ENCODE data around the gene ADIPOR2. TPM values are rescaled to one million over a fixed set of nuclear protein-coding genes. Genes with fewer than 3 reads are reported as not detected.

ADIPOR2 gene
- total and polyA plus RNA-seq, 4 donors: 26.6 to 68.3 (median 41.7) TPM

DNA sequence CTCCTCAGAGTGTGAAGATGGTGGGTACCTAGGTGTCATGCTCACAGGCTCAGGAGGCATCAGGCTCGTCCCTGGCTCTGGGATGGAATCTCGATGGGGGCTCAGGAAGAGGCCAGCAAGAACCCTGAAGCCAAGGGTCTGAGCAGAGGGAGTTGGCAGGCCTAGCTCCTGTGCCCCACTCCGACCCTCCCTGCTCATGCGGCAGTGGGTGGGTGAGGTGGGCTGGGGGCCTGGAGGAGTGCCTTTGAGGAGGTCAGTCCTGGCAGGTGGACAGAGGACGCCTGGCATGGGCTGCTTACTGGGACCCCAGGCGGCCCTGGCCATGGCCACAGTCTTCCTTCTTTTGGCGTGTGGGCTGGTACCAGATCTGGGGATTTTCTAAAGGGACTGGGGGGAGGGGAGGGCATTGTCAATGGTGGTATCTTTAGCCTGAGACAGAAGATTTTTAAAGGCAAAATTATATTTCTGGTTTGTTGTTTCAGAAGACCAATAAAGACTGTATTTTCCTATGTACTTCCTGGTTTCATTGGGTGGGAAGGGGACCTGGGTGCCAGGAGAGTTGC is 145.5 kb downstream of the ADIPOR2 start:
- H3K27ac ChIP-seq (ENCODE audit: low read depth in 1 of 2, low read length in 2 of 2): no peak overlapping the region
- H3K4me1 ChIP-seq (ENCODE audit: control insufficient read depth in 4 of 4, insufficient read depth in 4 of 4, low read length in 3 of 4): no peaks in the 10 kb centered on the region
- H3K36me3 ChIP-seq (ENCODE audit: control insufficient read depth in 4 of 4, insufficient read depth in 3 of 4, low read depth in 1 of 4, low read length in 3 of 4): no peaks in the 10 kb centered on the region
- H3K9me3 ChIP-seq (ENCODE audit: control insufficient read depth in 4 of 4, low read length in 3 of 4): no peaks in the 10 kb centered on the region
- no peak overlapping the region for H3K9ac ChIP-seq (ENCODE audit: low read depth in 1 of 2, low read length in 2 of 2)
- no peak for DNase-seq (ENCODE audit: low spot score)
- H3K4me3 ChIP-seq (ENCODE audit: low read depth in 1 of 3, low read length in 3 of 3): no peak overlapping the region
- TF ChIP-seq NR2F2 (IDR thresholded peaks at IDR 0.05): no peak
- TF ChIP-seq GABPA (IDR thresholded peaks at IDR 0.05 in 1 of 2, conservative IDR thresholded peaks at IDR 0.05 in 1 of 2): no peak
- TF ChIP-seq ZBTB33 (IDR thresholded peaks at IDR 0.05): no peak
- TF ChIP-seq JUND (IDR thresholded peaks at IDR 0.05): no peak
- TF ChIP-seq FOXA1 (IDR thresholded peaks at IDR 0.05): no peak
- no peak for TF ChIP-seq HNF4G (IDR thresholded peaks at IDR 0.05)
- no peak for TF ChIP-seq YY1 (IDR thresholded peaks at IDR 0.05)
- TF ChIP-seq, protein P1, sequence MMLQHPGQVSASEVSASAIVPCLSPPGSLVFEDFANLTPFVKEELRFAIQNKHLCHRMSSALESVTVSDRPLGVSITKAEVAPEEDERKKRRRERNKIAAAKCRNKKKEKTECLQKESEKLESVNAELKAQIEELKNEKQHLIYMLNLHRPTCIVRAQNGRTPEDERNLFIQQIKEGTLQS (IDR thresholded peaks at IDR 0.05): no peak
- no peak for TF ChIP-seq TAF1 (conservative IDR thresholded peaks at IDR 0.05)
- TF ChIP-seq HNF4A (conservative IDR thresholded peaks at IDR 0.05): no peak
- TF ChIP-seq FOXA2 (IDR thresholded peaks at IDR 0.05): no peak
- TF ChIP-seq REST (IDR thresholded peaks at IDR 0.05): no peak
- no peak for TF ChIP-seq RAD21 (IDR thresholded peaks at IDR 0.05)
- no peak for TF ChIP-seq SP1 (IDR thresholded peaks at IDR 0.05)
- TF ChIP-seq MAX (IDR thresholded peaks at IDR 0.05): no peak
- TF ChIP-seq EGR1 (IDR thresholded peaks at IDR 0.05; ENCODE audit: low read depth in 2 of 2): no peak
- peaks cover 0 to 3% (median 0%) of the 10 kb centered on the region in 4 donors for H3K27me3 ChIP-seq (ENCODE audit: control insufficient read depth in 4 of 4, insufficient read depth in 4 of 4, low read length in 3 of 4)
- WGBS: 85% methylated on average over 7 of the region's 7 CpGs

GRCh38 chr12:1836854-1837421 is 146.1 kb downstream of the ADIPOR2 start:
- no peak overlapping the region for H3K4me3 ChIP-seq (ENCODE audit: low read depth in 1 of 3, low read length in 3 of 3)
- WGBS: 82% methylated on average over 22 of the region's 22 CpGs
- H3K36me3 ChIP-seq (ENCODE audit: control insufficient read depth in 4 of 4, insufficient read depth in 3 of 4, low read depth in 1 of 4, low read length in 3 of 4): no peaks in the 10 kb centered on the region
- DNase-seq (ENCODE audit: low spot score): no peak
- H3K27me3 ChIP-seq (ENCODE audit: control insufficient read depth in 4 of 4, insufficient read depth in 4 of 4, low read length in 3 of 4): no peaks in the 10 kb centered on the region
- TF ChIP-seq GABPA (IDR thresholded peaks at IDR 0.05 in 1 of 2, conservative IDR thresholded peaks at IDR 0.05 in 1 of 2) (no peak), YY1 (IDR thresholded peaks at IDR 0.05) (no peak), RAD21 (IDR thresholded peaks at IDR 0.05) (no peak), ZBTB33 (IDR thresholded peaks at IDR 0.05) (no peak), HNF4A (conservative IDR thresholded peaks at IDR 0.05) (no peak), TAF1 (conservative IDR thresholded peaks at IDR 0.05) (no peak), NR2F2 (IDR thresholded peaks at IDR 0.05) (no peak), MAX (IDR thresholded peaks at IDR 0.05) (no peak), FOXA2 (IDR thresholded peaks at IDR 0.05) (no peak), REST (IDR thresholded peaks at IDR 0.05) (no peak), FOXA1 (IDR thresholded peaks at IDR 0.05) (no peak), EGR1 (IDR thresholded peaks at IDR 0.05; ENCODE audit: low read depth in 2 of 2) (no peak)
- TF ChIP-seq, protein P1 (IDR thresholded peaks at IDR 0.05): no peak
- no peak overlapping the region for H3K27ac ChIP-seq (ENCODE audit: low read depth in 1 of 2, low read length in 2 of 2)
- no peaks in the 10 kb centered on the region for H3K4me1 ChIP-seq (ENCODE audit: control insufficient read depth in 4 of 4, insufficient read depth in 4 of 4, low read length in 3 of 4)
- no peaks in the 10 kb centered on the region for H3K9me3 ChIP-seq (ENCODE audit: control insufficient read depth in 4 of 4, low read length in 3 of 4)
- no peak overlapping the region for H3K9ac ChIP-seq (ENCODE audit: low read depth in 1 of 2, low read length in 2 of 2)
